ENCODE data around the gene EVX2. TPM values are rescaled to one million over a fixed set of nuclear protein-coding genes. Genes with fewer than 3 reads are reported as not detected.

EVX2 gene
- total RNA-seq, 1 experiment from 2014 or later: not detected

DNA sequence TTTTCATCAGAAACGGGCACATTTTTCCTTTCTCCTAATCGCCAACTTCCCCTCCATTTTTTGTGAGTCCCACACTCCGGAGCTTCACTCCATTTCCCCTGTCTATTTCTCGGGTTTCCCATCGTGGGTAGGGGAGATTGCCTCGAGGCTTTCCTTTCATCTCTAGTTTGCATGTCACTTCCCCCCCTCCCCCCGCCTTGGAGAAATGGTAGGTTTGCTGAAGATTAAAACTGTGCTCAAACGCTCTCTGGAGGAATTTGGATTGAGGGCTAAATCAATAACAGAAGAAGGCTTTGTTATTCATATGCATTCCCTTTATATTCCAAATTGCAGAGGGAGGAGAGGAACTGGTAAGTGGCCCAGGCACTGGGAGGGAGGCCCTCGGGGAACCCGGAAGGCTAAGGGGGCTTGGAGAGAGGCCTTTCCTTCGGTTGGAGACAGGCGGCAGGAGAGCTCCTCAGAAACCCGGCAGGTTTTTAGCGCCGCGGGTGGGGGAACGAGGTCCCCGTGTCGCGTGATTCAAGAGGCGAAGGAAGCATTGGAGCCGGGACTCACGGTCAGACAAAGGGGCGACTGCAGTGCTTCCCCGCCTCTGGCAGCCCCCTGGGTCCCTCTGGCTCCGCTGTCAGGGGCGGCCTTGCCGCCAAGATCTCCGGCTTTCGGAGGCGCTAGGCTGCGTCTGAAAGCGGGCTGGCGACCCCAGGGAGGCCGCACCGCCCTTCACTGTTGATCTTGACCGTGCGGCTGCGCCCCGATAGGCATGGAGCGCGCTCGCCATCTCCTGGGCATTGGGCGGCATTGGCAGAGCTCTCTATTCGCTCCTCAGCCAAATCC lies 13.4 kb upstream of the EVX2 start:
- peak; percentile 84 for DNase-seq (ENCODE audit: low read depth)

DNA sequence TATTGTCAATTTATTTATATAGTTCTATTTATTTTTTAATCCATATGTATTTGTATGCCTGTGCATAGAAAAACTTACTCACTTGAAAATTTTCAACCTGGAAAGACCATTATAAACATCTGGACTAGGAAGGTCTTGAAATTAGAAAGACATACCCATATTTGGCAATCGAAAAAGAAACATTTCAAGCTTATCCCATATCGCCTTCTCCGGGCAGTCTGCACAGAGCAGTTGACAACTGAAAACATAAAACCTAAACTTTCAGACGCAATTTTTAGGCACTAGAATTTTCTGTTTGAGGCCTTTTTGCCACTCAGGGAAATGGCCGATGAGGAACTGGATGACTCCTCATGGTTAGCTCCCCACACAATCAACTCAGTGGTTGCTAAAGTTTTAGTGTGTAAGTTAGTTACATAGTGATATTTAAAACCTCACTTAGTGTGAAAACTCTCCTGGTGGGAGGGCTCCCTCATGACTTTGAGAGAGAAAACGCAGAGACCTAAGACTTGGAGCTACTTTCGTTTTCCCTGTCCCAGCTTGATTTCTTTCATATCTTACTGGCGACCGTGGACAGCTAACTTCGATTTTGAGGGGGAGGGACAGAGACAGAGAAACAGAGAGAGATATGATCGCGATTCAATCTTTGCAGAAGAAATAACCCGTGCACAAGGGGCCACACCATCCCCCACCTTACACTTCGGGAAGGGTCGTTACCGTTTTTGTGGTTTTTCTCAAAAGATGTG lies 12.7 kb upstream of the EVX2 start:
- DNase-seq (ENCODE audit: low read depth): peak; percentile 20

DNA sequence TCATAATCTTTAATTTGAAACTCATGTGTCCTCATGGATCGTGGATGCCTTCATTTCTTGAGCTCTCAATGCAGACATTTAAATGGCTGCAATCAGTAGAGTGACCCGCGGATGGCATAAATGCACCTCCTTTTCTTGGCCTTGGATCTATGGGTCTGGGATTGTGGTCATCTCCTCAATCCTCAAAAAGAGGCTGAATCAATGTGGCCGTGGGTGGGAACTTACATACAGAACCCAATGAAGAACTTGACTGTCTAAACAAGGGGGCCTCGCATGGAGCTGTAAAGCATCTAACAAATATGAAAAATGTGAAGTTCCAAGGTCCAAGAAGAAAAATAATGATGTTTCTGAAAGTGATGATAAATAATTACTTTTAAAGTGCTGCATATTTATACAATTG lies 11.7 kb upstream of the EVX2 start:
- no peak for DNase-seq (ENCODE audit: low read depth)

DNA sequence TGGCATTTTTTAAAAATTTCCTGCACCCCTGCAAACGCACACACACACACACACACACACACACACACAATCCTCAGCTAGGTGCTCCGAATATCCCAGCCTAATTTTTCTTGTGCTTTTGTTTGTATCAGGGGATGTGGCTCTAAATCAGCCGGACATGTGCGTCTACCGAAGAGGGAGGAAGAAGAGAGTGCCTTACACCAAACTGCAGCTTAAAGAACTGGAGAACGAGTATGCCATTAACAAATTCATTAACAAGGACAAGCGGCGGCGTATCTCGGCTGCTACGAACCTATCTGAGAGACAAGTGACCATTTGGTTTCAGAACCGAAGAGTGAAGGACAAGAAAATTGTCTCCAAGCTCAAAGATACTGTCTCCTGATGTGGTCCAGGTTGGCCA lies 10.6 kb upstream of the EVX2 start:
- DNase-seq (ENCODE audit: low read depth): no peak

DNA sequence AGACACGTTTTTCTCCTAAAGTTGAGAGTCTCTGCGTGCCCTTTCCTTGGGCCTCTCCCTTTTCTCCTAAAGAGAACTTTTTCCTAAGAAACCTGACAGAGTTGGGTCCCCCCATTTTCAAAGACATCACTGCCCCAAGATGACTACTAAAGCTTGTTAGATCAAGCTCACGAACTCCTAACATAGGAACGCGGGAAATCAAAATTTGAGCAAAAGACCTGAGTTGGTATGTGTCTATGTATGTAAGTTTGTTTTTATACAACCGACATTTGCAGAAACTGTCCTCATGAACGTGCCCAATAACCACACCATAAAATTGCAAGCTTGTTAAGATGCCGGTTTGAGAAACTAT lies 10.1 kb upstream of the EVX2 start:
- no peak for DNase-seq (ENCODE audit: low read depth)

DNA sequence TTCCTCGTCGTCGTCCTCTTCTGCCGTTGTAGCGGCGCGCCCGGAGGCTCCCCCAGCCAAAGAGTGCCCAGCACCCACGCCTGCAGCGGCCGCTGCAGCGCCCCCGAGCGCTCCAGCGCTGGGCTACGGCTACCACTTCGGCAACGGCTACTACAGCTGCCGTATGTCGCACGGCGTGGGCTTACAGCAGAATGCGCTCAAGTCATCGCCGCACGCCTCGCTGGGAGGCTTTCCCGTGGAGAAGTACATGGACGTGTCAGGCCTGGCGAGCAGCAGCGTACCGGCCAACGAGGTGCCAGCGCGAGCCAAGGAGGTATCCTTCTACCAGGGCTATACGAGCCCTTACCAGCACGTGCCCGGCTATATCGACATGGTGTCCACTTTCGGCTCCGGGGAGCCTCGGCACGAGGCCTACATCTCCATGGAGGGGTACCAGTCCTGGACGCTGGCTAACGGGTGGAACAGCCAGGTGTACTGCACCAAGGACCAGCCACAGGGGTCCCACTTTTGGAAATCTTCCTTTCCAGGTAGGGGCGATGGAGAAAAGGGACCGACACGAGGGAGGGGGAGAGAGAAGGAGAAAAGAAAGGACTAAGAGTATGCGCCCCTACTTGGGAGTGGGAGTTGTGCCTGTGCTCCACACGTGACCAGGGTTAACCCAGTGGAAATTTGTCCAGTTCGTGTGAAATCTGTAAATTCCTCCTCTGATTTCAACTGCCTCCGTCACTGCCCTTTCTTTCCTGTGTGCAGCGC lies 9.6 kb upstream of the EVX2 start:
- DNase-seq (ENCODE audit: low read depth): peak; percentile 45

DNA sequence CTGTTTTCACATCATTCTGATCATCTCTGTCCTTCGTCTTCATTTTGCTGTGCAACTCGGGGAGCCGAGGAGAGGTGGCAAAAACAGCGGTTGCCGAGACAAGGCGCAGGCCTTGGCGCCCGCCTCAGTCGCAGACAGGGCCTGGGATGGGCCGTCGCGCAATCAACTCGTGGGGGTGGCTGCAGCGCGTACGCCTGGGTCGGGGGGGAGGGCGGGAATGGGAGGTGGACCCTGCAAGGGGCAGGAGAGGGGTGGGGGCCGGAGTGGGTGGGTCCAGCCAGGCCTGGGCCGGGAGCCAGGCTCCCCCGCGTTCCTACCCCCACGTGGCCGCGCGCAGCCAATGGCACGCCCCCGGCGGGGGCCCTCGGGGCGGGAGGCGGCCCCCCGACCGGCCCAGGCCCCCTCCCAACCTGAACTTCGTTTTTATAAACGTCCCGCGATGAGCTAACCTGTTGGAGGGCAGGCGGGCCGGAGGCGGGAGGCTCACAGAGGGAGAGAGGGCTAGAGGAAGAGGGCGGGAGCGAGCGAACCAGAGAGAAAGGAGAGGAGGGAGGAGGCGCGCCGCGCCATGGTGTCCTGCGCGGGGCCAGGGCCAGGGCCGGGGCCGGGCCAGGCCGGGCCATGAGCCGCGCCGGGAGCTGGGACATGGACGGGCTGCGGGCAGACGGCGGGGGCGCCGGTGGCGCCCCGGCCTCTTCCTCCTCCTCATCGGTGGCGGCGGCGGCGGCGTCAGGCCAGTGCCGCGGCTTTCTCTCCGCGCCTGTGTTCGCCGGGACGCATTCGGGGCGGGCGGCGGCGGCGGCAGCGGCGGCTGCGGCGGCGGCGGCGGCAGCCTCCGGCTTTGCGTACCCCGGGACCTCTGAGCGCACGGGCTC lies 8.7 kb upstream of the EVX2 start, which contains the start of gene HOXD13:
HOXD13 (plus strand) TSS at position 452 of the 875 bp plus-strand sequence; CDS start at position 622, 170 bp downstream.
- DNase-seq (ENCODE audit: low read depth): no peak

DNA sequence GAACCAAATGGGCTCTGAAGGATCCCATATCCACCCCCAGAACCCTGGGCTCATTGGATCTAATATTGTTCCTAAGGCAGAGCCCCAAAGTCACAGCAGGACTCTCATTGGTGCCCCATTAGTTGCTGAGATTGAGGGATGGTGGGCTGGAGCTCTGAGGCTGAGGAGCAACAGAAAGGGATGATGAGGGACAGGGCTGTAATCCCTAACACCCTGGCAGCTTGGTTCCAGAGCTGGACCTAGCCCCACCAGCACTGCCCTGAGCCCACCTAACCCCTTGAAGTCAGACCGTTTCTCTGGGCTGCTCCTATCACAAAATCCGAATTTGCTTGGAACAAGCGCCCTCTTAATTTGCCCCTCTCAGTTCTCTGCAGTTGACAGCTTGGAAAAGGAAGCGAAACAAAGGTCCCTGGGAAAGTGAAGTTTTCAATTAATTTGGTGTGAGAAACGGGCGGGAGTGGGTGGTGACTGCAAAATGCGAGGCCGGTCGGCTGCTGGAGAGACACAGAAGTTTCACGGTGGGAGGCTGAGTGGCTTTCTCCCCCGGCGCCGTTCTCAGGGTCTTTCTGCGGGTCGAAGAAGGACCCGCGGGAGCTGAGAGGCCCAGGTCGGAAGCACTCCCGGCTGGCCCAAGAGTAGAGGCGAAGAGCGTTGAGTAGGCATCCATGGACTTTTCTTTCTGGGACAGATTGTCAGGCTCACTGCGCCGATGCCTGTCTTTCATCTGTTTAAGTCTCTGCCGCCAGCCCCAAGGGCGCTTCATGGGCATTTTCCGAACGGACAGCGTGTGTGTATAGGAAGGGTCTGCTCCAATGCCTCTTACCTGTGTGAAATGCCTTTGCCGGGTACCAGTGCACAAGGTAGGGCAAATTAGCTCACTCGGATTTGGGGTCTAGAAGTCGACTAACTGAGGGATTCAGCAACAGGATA lies 7.8 kb upstream of the EVX2 start:
- no peak for DNase-seq (ENCODE audit: low read depth)

DNA sequence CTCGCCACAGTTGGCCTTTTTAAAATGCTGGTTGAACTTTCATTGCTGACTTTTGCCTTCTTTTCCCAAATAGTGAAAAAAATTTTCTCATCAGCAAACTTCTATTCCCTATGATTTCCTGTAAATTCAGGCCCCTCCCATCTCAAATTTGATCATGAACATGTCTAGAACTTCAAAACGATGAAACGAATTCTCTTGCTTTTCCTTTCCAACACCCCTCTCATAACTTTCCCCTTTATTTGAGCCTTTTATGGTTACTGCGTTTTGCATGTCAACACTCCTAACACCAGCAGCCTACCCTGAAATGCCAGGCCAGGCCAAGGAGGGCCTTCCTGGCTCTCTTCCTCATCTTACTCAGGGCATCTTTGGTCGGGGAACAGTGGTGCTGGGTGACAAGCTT lies 7.1 kb upstream of the EVX2 start:
- no peak for DNase-seq (ENCODE audit: low read depth)

DNA sequence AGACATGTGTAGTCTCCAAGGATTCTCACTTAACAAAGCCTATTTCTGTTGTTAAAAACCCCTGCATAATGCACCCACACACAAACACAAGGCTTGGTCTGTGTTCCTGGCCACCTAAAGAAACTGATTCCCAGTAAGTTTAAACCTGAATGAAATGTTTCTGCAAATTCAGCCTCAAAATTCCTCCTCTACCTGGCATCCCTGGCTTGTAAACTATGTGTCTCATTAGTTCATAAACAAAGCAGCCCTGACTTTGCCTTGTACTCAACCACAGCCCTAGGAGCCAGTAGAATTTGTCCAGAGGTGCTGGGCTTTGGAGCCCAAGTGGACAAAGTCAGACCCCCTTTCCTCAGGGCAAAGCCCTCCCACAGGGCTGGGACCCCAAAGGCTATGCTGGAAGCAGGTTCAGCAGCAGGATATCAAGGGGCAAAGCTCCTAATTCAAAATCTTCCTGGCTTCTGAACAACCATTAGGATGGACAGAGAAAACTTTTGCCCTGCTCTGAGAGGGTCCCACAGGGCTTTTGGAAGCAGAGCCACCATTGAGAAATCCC lies 6.2 kb upstream of the EVX2 start:
- DNase-seq (ENCODE audit: low read depth): no peak

DNA sequence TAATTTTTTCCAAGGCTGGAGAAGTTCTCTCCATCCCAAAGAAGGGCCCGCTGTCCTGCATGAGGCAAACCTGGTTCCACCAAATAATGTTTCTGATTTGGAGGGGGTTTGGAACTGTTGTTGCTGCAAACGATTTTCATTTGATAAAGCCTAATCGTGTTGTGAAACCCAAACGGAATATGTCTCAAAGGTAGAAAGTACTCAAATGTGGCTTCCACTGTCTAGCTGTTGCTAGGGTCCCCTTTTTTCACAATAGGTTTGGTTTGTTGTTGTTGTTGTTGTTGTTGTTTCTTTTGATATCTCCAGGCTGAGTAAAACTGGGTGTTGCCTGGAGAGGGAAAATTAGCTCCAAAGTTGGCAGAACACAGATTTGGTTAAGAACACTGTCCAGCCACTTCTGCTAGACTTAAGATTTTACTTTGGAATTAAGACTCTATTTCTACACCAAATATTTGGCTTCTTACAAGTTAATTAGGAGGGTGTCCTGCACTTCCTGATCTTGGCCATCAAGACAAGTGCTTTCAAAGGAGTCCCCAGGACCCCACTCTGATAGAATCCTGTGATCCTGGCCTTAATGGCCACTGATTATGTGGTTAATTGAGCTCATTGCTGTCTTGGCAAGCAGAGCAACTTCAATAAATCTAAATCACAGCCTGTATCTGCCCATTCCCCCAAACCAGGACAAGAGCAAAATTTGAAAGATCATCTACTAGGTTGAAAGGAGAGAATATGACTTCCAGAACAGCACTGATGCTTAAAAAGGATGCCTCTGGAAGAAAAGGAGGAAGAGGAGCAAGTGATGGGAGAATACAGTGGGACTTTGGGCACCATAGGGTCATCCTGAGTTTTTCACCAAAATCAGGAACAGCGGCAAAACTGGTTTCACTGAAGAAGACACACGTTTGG lies 5.4 kb upstream of the EVX2 start:
- no peak for DNase-seq (ENCODE audit: low read depth)

DNA sequence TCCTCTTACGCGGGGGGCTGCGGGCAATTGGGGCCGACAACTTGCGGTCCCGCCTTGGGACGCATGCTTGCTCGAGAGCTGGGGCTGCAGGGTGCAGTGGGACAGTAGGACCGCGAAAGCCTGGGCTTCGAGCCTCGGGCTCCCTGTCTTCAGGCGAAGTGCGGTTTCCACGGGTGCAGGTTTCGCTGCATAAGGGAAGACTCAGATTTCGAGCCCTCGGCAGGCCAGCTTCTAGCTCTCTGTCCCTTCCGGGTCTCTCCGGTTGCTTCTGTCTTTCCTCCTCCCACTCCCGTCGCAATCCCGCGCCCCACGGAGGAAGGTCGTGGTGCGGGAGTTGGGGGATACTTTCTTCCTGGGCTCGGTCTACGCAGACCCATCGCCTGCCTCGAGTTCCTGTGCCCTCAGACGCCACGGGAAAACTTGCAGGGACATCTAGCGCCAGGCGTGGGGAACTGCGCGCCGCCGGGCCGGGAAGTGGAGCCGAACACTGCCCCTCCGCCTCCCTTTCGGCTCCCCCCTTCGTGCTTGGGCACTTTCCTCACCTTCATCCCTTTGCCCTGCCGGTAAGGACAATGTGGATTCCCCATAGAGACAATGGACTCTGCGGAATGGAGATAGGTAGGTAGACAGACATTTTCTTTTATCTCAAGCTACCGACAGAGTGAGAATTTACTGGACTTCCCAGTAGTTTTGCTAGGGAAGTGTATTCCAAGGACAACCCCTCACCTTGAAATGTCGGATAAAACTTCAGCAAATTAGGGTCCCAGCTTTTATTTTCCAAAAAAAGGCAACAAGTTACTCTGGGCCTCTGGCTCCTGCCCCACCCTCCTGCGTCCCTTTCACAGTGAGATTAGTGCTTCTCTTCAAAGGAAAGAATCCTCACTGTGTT lies 4.5 kb upstream of the EVX2 start:
- DNase-seq (ENCODE audit: low read depth): peak; percentile 38

DNA sequence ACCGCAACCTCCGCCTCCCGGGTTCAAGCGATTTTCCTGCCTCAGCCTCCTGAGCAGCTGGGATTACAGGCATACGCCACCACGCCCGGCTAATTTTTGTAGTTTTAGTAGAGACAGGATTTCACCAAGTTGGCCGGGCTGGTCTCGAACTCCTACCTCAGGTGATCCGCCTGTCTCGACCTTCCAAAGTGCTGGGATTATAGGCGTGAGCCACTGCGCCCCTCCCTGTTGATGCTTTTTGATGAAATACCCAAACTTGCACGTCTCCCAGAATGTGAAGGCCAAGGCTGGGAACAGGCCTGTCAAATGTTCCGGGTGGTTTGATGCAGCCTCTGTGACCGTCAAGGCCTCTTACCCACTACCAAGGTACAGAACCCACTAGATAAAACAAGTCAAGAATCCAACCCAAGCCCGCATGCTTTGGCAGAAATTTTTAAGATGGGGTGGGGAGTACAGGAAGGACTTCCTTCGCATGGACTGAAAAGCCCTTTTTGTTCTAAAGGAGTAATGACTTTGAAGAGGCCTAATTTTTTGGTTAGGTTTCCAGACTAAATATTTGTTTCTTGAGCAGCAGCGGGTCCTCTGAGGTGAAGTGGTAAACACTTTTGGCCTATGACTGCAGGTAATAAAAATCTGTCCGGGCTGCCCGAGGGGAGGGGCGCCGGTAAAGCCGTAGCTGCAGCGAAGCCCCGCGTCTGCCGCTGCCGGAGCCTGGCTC lies 3.7 kb upstream of the EVX2 start:
- no peak for DNase-seq (ENCODE audit: low read depth)

DNA sequence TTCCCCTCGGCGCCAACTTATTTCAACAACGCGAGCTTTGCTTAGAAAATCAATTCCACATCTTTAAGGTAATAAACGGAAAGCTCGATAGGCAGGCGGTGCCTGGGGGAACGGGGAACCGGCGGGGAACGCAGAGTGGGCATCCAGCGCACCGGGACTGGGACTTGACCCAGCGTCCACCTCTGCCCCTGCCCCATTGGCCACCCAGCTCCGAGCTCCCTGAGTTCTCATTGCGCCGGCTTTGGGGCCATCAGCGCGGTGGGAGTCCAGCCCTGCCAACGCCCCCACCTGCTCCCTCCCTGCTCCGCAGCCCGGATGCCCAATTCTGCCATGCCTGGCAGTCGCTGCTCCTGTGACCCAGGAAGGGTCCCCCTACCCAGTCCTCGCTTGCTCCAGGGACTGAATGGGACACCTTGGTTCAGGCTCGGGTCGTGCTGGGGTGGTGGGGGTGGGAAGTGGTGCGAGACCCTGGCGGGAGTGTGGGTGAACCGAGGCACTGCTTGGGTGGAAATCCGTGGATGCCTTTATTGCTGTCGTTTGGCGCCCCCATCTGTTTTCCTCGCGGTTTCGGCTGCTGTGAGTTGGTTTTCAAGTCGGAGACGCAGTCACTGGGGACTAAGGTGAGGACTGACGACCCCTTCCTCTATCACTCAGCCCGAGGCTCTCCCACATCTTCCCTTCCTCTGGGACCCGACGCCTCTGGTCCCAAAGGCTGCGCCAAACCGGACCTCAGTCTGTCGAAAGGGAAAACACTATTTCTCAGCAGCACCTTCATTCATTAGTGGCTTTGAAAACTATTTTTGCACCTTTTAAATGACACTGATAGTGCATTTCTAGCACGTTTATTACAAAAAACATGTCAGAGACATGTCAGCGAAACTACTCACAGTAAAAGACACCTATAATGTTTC lies 2.4 kb upstream of the EVX2 start:
- peak; percentile 25 for DNase-seq (ENCODE audit: low read depth)

DNA sequence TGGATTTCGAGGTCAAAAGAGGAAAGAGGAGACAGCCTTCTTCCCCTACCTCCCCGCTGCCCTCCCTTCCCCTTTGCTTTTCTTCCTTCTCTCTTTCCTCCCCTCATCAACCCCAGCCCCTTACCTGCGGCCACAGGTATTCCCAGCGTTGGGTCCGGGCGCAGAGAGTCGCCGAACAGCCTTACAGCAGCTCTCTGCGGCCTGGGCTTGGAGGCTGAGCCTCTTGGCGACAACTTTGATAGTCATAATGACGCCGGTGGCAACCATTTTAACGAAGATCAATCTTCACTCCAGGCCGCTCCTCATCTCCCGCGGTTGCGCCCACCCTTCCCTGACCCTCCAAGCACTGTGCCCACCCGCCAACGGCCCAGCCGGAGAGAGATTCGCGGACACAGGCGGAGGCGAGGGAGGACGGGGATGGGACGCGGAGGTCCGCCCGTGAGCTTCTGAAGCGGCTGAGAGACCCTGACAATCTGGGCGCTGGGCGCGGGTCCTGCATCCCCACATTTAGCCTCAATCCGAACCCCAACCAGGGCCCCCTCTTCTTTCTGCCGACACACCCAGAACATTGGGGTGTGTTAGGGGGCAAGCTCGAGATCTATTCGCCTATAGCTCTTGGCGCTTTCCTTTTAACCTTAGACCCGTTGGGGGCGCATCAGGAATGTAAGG lies 1.5 kb upstream of the EVX2 start:
- DNase-seq (ENCODE audit: low read depth): no peak
